GM21825 (cell line): Measurements from ENCODE around the gene RNF130.
"Not testable (repeated sequence)": the region's sequence is repeated elsewhere in the genome, so short reads cannot be mapped to it uniquely, and the experiment has no call there.

Experiments used
- ATAC-seq: cut with Tn5 transposase; IDR thresholded peaks from one replicate; pipeline ENCODE4 v1.9.1; 2021; ENCODE audit warnings: mild to moderate bottlenecking, moderate library complexity; ENCODE audit not compliant: unreplicated experiment

RNF130 gene

GRCh38 chr5:180103487-180104167 lies 32.1 kb upstream of the RNF130 start:
- ATAC-seq, result no peak

GRCh38 chr5:180102636-180103035 lies 31.1 kb upstream of the RNF130 start:
- ATAC-seq, result no peak

GRCh38 chr5:180101451-180102105 lies 30.0 kb upstream of the RNF130 start:
- ATAC-seq, result no peak

- no peak for ATAC-seq
These were observed 29.3 kb upstream of the RNF130 start for GRCh38 chr5:180100621-180101450.

- ATAC-seq, result no peak
These were observed 28.4 kb upstream of the RNF130 start for GRCh38 chr5:180099733-180100611.

- ATAC-seq, result no peak
These were observed 27.6 kb upstream of the RNF130 start for GRCh38 chr5:180098991-180099732.

- ATAC-seq, result no peak
These were observed 27.0 kb upstream of the RNF130 start for GRCh38 chr5:180098526-180098925.

- ATAC-seq, result no peak
These were observed 26.4 kb upstream of the RNF130 start for GRCh38 chr5:180097926-180098325.

- ATAC-seq, result no peak
These were observed 25.8 kb upstream of the RNF130 start for GRCh38 chr5:180097163-180097894.

- no peak for ATAC-seq
These were observed 25.1 kb upstream of the RNF130 start for GRCh38 chr5:180096616-180097015.

- ATAC-seq, result no peak
These were observed 24.0 kb upstream of the RNF130 start for GRCh38 chr5:180095545-180095944.

GRCh38 chr5:180093651-180094382 lies 22.3 kb upstream of the RNF130 start:
- ATAC-seq, result no peak

- no peak for ATAC-seq
These were observed 21.7 kb upstream of the RNF130 start for GRCh38 chr5:180093241-180093640.

- ATAC-seq, result no peak
These were observed 19.4 kb upstream of the RNF130 start for GRCh38 chr5:180090769-180091546.

- no peak for ATAC-seq
These were observed 18.7 kb upstream of the RNF130 start for GRCh38 chr5:180090098-180090768.

GRCh38 chr5:180089628-180090027 lies 18.1 kb upstream of the RNF130 start:
- not testable (repeated sequence) for ATAC-seq

- ATAC-seq, result no peak
These were observed 17.0 kb upstream of the RNF130 start for GRCh38 chr5:180088561-180088960.
